ENCODE measurements around the gene LDAH.

- TF ChIP-seq ZNF274 (IDR thresholded peaks at IDR 0.05; ENCODE audit: low read depth, low read length), result no peak
- no peak for TF ChIP-seq SUZ12 (IDR thresholded peaks at IDR 0.05; ENCODE audit: extremely low read depth, insufficient read depth, insufficient read length)
Measured at GRCh38 chr2:20661421-20662307, 161.2 kb downstream of the LDAH start.

All from NT2/D1 (cell line).